Endothelial cell of umbilical vein (primary cell): ENCODE measurements around the gene TMEM145. TPM values are rescaled to one million over a fixed set of nuclear protein-coding genes. Genes with fewer than 3 reads are reported as not detected.

Experiments
- BruUV-seq: library from RNA; stranded (reverse); fragments of 400-500 nt; replicated peaks from 2 replicates; lab custom pipeline; 2021; lab: Mats Ljungman, UMichigan
- CTCF ChIA-PET: fragments of 300-600, 350-600 bp; sonication (Branson Sonifier 250); formaldehyde crosslinking; loops from one replicate; lab custom pipeline; 2021; ENCODE audit warnings: antibody characterized with exemption, inconsistent platforms; lab: Charles Lee
- POLR2A ChIA-PET: fragments of 300-600, 350-600 bp; sonication (Branson Sonifier 250); formaldehyde crosslinking; loops from one replicate; lab custom pipeline; 2021; ENCODE audit warnings: antibody characterized with exemption, inconsistent platforms; lab: Charles Lee
- DNase-seq: peaks from one replicate; pipeline ENCODE4 v3.0.0-alpha.2; 2011; ENCODE audit warnings: low read depth, low spot score
- FAIRE-seq: peaks from 2 replicates; lab custom pipeline; 2011; peaks lifted over from hg19 to GRCh38; lab: Jason Lieb, UNC
- H2AFZ ChIP-seq: 2 replicates; pipeline ENCODE4 v1.6.0; 2012; ENCODE audit warnings: low read depth, low read length, control low read depth, inconsistent platforms
- H3K27ac ChIP-seq: 2 replicates; pipeline ENCODE4 v1.5.1; 2011; ENCODE audit warnings: low read depth, mild to moderate bottlenecking, control low read depth, low read length, moderate library complexity; ENCODE audit not compliant: insufficient read depth
- H3K27me3 ChIP-seq, 2 experiments: 2 replicates each; pipeline versions ENCODE4 v1.6.0 to v1.6.1; 2011; ENCODE audit warnings: low read length in 2 of 2, mixed read lengths in 1 of 2; ENCODE audit not compliant: control insufficient read depth in 2 of 2, insufficient read depth in 2 of 2
- H3K36me3 ChIP-seq, 2 experiments: 2 replicates in 1 of 2; 3 replicates in 1 of 2; pipeline ENCODE4 v1.5.1; 2011; ENCODE audit warnings: low read length in 2 of 2, mild to moderate bottlenecking in 1 of 2, moderate library complexity in 1 of 2; ENCODE audit not compliant: control insufficient read depth in 2 of 2, insufficient read depth in 2 of 2; ENCODE audit errors: extremely low read depth in 1 of 2
- H3K4me1 ChIP-seq: 3 replicates; pipeline ENCODE4 v1.5.1; 2011; ENCODE audit warnings: mild to moderate bottlenecking, low read length; ENCODE audit not compliant: control insufficient read depth, insufficient read depth; ENCODE audit errors: extremely low read depth
- H3K4me2 ChIP-seq: 2 replicates; pipeline ENCODE4 v1.6.1; 2011; ENCODE audit warnings: low read length, control low read depth, mixed read lengths; ENCODE audit not compliant: insufficient read depth
- H3K4me3 ChIP-seq, 3 experiments: fragments of 200-600 bp in 1 of 3; sonication (generic), shearing (Covaris generic) in 1 of 3; replicated peaks in 1 of 3; 2 replicates each; pipeline ENCODE4 v1.5.1; 2011 to 2016; ENCODE audit warnings: control low read depth in 3 of 3, low read length in 3 of 3, mild to moderate bottlenecking in 2 of 3, inconsistent platforms in 1 of 3, low read depth in 1 of 3, moderate library complexity in 1 of 3; ENCODE audit not compliant: insufficient read depth in 1 of 3
- H3K79me2 ChIP-seq: 2 replicates; pipeline ENCODE4 v1.6.0; 2012; ENCODE audit warnings: low read length, inconsistent platforms; ENCODE audit not compliant: control insufficient read depth, insufficient read depth
- H3K9ac ChIP-seq: replicated peaks from 2 replicates; pipeline ENCODE3; 2011; ENCODE audit warnings: low read length, control low read depth; ENCODE audit not compliant: insufficient read depth; ENCODE audit errors: extremely low read depth
- H3K9me1 ChIP-seq: replicated peaks from 3 replicates; pipeline ENCODE4 v1.6.0; 2011; ENCODE audit warnings: mild to moderate bottlenecking, low read length; ENCODE audit not compliant: control insufficient read depth, insufficient read depth; ENCODE audit errors: extremely low read depth
- H3K9me3 ChIP-seq: replicated peaks from 2 replicates; pipeline ENCODE4 v1.5.1; 2012; ENCODE audit warnings: low read length, inconsistent platforms; ENCODE audit not compliant: control insufficient read depth, insufficient read depth
- H4K20me1 ChIP-seq: replicated peaks from 2 replicates; pipeline ENCODE3; 2011; ENCODE audit warnings: mild to moderate bottlenecking, low read length; ENCODE audit not compliant: control insufficient read depth, insufficient read depth; ENCODE audit errors: extremely low read depth
- CTCF ChIP-seq, 2 donors: IDR thresholded peaks; 1 replicate in 1 of 2; 2 replicates in 1 of 2; pipeline ENCODE4 v1.5.1; 2011; ENCODE audit warnings: low read length in 2 of 2, mild to moderate bottlenecking in 2 of 2, moderate library complexity in 2 of 2, control low read depth in 1 of 2, inconsistent platforms in 1 of 2, low read depth in 1 of 2; ENCODE audit not compliant: insufficient read depth in 1 of 2; ENCODE audit errors: extremely low read depth in 1 of 2
- EZH2 ChIP-seq: IDR thresholded peaks from 2 replicates; pipeline ENCODE4 v1.6.1; 2012; ENCODE audit warnings: borderline replicate concordance, low read depth, mild to moderate bottlenecking, moderate library complexity, low read length, inconsistent platforms; ENCODE audit not compliant: severe bottlenecking
- FOS ChIP-seq: IDR thresholded peaks from 2 replicates; pipeline ENCODE4 v1.6.1; 2011; ENCODE audit warnings: mild to moderate bottlenecking, low read length, moderate library complexity, borderline replicate concordance; ENCODE audit not compliant: insufficient read depth
- JUN ChIP-seq: IDR thresholded peaks from 2 replicates; pipeline ENCODE4 v1.6.1; 2011; ENCODE audit warnings: borderline replicate concordance, low read depth; ENCODE audit not compliant: insufficient read length, insufficient read depth
- MAX ChIP-seq: IDR thresholded peaks from 2 replicates; pipeline ENCODE4 v1.6.1; 2011; ENCODE audit not compliant: insufficient read depth, insufficient read length
- MYC ChIP-seq: IDR thresholded peaks from one replicate; pipeline ENCODE4 v1.6.1; 2011; ENCODE audit warnings: mild to moderate bottlenecking, low read depth, low read length
- POLR2A ChIP-seq: IDR thresholded peaks from 2 replicates; pipeline ENCODE4 v1.6.1; 2012; ENCODE audit warnings: low read depth, mild to moderate bottlenecking, control low read depth, low read length
- POLR2AphosphoS5 ChIP-seq: IDR thresholded peaks from 2 replicates; pipeline ENCODE4 v1.6.1; 2012; ENCODE audit warnings: low read depth, mild to moderate bottlenecking, control low read depth, low read length, moderate library complexity; ENCODE audit not compliant: insufficient read depth
- dilution Hi-C: fragments of 300-500 bp; cut with MboI; formaldehyde crosslinking; loops from one replicate; pipeline ENCODE4 v1.15.0; 2019; ENCODE audit warnings: low sequenced_read_pairs; ENCODE audit not compliant: extremely low pct_ligation_motif_present
- intact Hi-C: fragments of 100-400 bp; cut with micrococcal nuclease; formaldehyde crosslinking; loops from one replicate; pipeline ENCODE4 v1.10.0; 2022
- polyA plus RNA-seq, 4 experiments: library from polyadenylated mRNA; depleted of rRNA in 3 of 4; stranded (reverse) in 3 of 4; unstranded in 1 of 4; fragments of >200 nt; gene quantifications; 2 replicates each; pipeline versions ENCODE4 v1.2.1 to v1.2.3, GENCODE V29; 2011 to 2012; ENCODE audit warnings: missing spikeins in 1 of 4
- total RNA-seq: library from RNA; stranded (reverse); gene quantifications from 2 replicates; pipeline ENCODE4 v1.2.3, GENCODE V29; 2021

TMEM145 gene
- total and polyA plus RNA-seq, 2 donors (not counting 3 experiments of a cell fraction or from before 2014, with no cell fraction given), result not detected

- intact Hi-C loops (no loop called here), dilution Hi-C loops (no loop called here)
- Histone ChIP-seq H2AFZ (no peak overlapping the region), H3K27me3 (no peaks in the 10 kb centered on the region), H3K36me3 (peaks cover 12 to 28% of the 10 kb centered on the region in 2 experiments), H3K4me3 (no peak overlapping the region), H3K9ac (no peak overlapping the region), H3K27ac (no peak overlapping the region), H3K4me2 (no peak overlapping the region), H4K20me1 (no peaks in the 10 kb centered on the region), H3K4me1 (peaks cover 27% of the 10 kb centered on the region), H3K9me1 (no peaks in the 10 kb centered on the region), H3K9me3 (no peaks in the 10 kb centered on the region), H3K79me2 (peaks cover 44% of the 10 kb centered on the region)
- POLR2A ChIA-PET, result no interaction called here
- no peak for TF ChIP-seq MYC
- TF ChIP-seq POLR2A, result no peak
- no peak for TF ChIP-seq POLR2AphosphoS5
- TF ChIP-seq FOS, result no peak
- TF ChIP-seq JUN, result no peak
- TF ChIP-seq CTCF (IDR thresholded peaks at IDR 0.05; ENCODE audit: extremely low read depth in 1 of 2, insufficient read depth in 1 of 2, low read depth in 1 of 2, low read length in 2 of 2), result no peak
- no peak for TF ChIP-seq MAX
- TF ChIP-seq EZH2, result no peak
- BruUV-seq, result no TSS peak
- DNase-seq (no peak), FAIRE-seq (no peak)
- CTCF ChIA-PET, result interaction anchor here (2.1 to 3.6 kb wide), 2 partner anchors 8 to 25 kb away, joined by 23 to 24 read pairs; no protein-coding TSS in a partner anchor
Observed at GRCh38 chr19:42271861-42272534, 41.1 kb upstream of the TMEM145 start.
